Suprapubic skin (tissue), 4 donors: ENCODE data around the gene SAMD11.

ENCODE experiments used
- POLR2A ChIP-seq, 2 donors: fragments of 450-650 bp; IDR thresholded peaks; one replicate each; pipeline ENCODE4 v1.6.1; 2017; ENCODE audit warnings: antibody characterized with exemption in 2 of 2, mild to moderate bottlenecking in 2 of 2, moderate library complexity in 2 of 2
- POLR2AphosphoS5 ChIP-seq, 3 donors: sonication (generic); formaldehyde crosslinking; IDR thresholded peaks; one replicate each; pipeline ENCODE4 v1.6.1; 2017; ENCODE audit warnings: antibody characterized with exemption in 3 of 3

GRCh38 chr1:953524-954320 lies 30.0 kb downstream of the SAMD11 start:
- TF ChIP-seq POLR2AphosphoS5 (IDR thresholded peaks at IDR 0.05) = no peak
- no peak for TF ChIP-seq POLR2A (IDR thresholded peaks at IDR 0.05)
